Measurements from ENCODE around the gene KCNJ6. TPM values are rescaled to one million over a fixed set of nuclear protein-coding genes. Genes with fewer than 3 reads are reported as not detected.

The KCNJ6 gene
- total RNA-seq, 1 experiment from 2014 or later = not detected

DNA sequence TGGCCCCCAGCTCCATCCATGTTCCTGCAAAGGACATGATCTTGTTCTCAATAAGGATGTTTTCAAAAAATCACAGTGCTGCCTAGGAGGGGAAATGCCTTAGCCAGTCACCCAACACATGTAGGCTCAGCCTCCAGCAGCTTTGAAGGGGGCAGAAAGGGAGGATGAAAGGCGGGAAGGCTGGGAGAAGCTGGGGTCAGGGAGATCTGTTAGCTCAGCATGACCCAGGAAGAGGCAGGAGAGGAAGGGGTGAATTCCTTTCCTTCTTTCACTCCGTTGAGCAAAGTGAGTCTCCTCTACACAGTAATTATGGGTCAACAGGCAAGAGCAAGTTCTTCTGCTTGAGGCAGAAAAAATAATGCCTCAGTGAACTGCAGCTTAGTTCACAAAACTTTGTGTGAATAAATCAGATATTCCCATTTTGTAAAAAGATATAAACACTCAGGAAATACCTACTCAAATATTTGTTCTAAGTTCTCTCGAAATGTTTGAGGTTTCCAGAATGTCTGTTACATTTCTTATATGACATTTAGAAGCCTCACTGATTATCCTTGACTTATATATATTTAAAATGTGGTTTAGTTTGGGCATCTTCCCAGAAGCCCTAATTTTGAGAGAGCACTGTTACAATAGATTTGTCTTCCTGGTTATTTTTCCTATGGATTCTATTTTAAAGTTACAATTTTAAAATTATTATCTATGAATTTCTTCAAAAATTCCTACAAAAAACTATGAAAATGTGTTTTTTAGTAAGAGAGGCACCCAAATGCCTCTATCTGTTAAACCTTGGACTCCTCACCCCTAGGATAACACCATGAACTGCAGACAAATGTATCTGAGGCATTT, 116.8 kb downstream of the KCNJ6 start (continued):
- TF ChIP-seq, protein P1, sequence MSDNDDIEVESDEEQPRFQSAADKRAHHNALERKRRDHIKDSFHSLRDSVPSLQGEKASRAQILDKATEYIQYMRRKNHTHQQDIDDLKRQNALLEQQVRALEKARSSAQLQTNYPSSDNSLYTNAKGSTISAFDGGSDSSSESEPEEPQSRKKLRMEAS (IDR thresholded peaks at IDR 0.05) = no peak
- TF ChIP-seq ZFX (IDR thresholded peaks at IDR 0.05) (no peak), CEBPB (IDR thresholded peaks at IDR 0.05; ENCODE audit: low read depth) (no peak), TCF7L2 (IDR thresholded peaks at IDR 0.05; ENCODE audit: borderline replicate concordance, extremely low read depth, insufficient read depth, insufficient read length) (no peak), SIN3A (IDR thresholded peaks at IDR 0.05; ENCODE audit: low read depth) (no peak), ELF1 (IDR thresholded peaks at IDR 0.05; ENCODE audit: borderline replicate concordance, low read depth) (no peak)
- TF ChIP-seq, protein P2, sequence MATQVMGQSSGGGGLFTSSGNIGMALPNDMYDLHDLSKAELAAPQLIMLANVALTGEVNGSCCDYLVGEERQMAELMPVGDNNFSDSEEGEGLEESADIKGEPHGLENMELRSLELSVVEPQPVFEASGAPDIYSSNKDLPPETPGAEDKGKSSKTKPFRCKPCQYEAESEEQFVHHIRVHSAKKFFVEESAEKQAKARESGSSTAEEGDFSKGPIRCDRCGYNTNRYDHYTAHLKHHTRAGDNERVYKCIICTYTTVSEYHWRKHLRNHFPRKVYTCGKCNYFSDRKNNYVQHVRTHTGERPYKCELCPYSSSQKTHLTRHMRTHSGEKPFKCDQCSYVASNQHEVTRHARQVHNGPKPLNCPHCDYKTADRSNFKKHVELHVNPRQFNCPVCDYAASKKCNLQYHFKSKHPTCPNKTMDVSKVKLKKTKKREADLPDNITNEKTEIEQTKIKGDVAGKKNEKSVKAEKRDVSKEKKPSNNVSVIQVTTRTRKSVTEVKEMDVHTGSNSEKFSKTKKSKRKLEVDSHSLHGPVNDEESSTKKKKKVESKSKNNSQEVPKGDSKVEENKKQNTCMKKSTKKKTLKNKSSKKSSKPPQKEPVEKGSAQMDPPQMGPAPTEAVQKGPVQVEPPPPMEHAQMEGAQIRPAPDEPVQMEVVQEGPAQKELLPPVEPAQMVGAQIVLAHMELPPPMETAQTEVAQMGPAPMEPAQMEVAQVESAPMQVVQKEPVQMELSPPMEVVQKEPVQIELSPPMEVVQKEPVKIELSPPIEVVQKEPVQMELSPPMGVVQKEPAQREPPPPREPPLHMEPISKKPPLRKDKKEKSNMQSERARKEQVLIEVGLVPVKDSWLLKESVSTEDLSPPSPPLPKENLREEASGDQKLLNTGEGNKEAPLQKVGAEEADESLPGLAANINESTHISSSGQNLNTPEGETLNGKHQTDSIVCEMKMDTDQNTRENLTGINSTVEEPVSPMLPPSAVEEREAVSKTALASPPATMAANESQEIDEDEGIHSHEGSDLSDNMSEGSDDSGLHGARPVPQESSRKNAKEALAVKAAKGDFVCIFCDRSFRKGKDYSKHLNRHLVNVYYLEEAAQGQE (IDR thresholded peaks at IDR 0.05; ENCODE audit: low read depth) = no peak

DNA sequence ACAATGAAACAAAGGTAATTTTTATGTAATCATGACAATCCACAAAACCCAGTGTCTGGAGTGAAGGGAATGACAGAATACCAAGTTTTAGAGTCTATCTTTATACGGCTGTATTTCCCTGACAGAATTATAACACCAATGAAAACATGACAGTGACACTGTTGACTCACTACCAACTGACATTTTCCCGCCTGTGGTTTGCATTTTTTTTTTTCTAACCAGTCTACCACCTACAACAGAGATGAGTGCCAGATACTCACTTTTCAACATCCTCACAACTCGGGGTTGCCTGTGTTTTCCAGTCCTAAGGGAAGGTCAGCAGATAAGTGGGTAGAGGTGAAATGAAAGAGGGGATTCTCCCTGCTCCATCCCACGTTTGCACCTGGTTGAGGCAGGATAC, 118.9 kb downstream of the KCNJ6 start:
- no peaks in the 10 kb centered on the region for H3K9me2 ChIP-seq (ENCODE audit: insufficient read depth)
- RAD21 ChIA-PET (ENCODE audit: low non-redundant PET in 1 of 2, low total read pairs in 2 of 2, uncharacterized antibody in 2 of 2, unreplicated experiment in 2 of 2) = no interaction called here
- no peak overlapping the region for H3K4me3 ChIP-seq (replicated peaks in 1 of 2; ENCODE audit: low read depth in 1 of 2, low read length in 2 of 2)
- CTCF ChIA-PET = no interaction called here
- no peak overlapping the region for H2AFZ ChIP-seq (ENCODE audit: low read depth, low read length, poor library complexity, severe bottlenecking)
- H3K36me3 ChIP-seq (ENCODE audit: control insufficient read depth in 1 of 2, insufficient read depth in 2 of 2, low read length in 2 of 2) = no peaks in the 10 kb centered on the region
- BruUV-seq (replicated peaks) = no TSS peak
- peaks cover 15% of the 10 kb centered on the region for H3K27me3 ChIP-seq (ENCODE audit: insufficient read depth, low read length)
- no peak overlapping the region for H3K27ac ChIP-seq (ENCODE audit: low read depth, low read length)
- H3K4me1 ChIP-seq (ENCODE audit: control insufficient read depth in 1 of 2, insufficient read depth in 2 of 2, low read length in 2 of 2) = no peaks in the 10 kb centered on the region
- no peaks in the 10 kb centered on the region for H4K20me1 ChIP-seq (ENCODE audit: insufficient read depth)
- H3K9ac ChIP-seq (ENCODE audit: low read length) = no peak overlapping the region
- POLR2A ChIA-PET = no interaction called here
- H3K79me2 ChIP-seq (ENCODE audit: insufficient read depth, low read length) = no peaks in the 10 kb centered on the region
- DNase-seq (ENCODE audit: low read depth, low spot score) (no peak), ATAC-seq (no peak)
- H3K9me3 ChIP-seq (ENCODE audit: control insufficient read depth in 1 of 2, insufficient read depth in 1 of 2, low read depth in 1 of 2, low read length in 2 of 2) = no peaks in the 10 kb centered on the region
- intact Hi-C loops (cut with micrococcal nuclease) = no loop called here
- H3K4me2 ChIP-seq (ENCODE audit: low read length) = no peak overlapping the region
- TF ChIP-seq, protein P3, sequence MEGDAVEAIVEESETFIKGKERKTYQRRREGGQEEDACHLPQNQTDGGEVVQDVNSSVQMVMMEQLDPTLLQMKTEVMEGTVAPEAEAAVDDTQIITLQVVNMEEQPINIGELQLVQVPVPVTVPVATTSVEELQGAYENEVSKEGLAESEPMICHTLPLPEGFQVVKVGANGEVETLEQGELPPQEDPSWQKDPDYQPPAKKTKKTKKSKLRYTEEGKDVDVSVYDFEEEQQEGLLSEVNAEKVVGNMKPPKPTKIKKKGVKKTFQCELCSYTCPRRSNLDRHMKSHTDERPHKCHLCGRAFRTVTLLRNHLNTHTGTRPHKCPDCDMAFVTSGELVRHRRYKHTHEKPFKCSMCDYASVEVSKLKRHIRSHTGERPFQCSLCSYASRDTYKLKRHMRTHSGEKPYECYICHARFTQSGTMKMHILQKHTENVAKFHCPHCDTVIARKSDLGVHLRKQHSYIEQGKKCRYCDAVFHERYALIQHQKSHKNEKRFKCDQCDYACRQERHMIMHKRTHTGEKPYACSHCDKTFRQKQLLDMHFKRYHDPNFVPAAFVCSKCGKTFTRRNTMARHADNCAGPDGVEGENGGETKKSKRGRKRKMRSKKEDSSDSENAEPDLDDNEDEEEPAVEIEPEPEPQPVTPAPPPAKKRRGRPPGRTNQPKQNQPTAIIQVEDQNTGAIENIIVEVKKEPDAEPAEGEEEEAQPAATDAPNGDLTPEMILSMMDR (IDR thresholded peaks at IDR 0.05 in 2 of 3, conservative IDR thresholded peaks at IDR 0.05 in 1 of 3; ENCODE audit: borderline replicate concordance in 1 of 3, insufficient read depth in 1 of 3, low read depth in 2 of 3, low read length in 2 of 3) = no peak
- TF ChIP-seq SP1 (IDR thresholded peaks at IDR 0.05; ENCODE audit: low read depth) (no peak), FOSL1 (IDR thresholded peaks at IDR 0.05; ENCODE audit: low read depth) (no peak), CEBPB (IDR thresholded peaks at IDR 0.05; ENCODE audit: low read depth) (no peak), EZH2 (IDR thresholded peaks at IDR 0.05) (no peak), SIN3A (IDR thresholded peaks at IDR 0.05; ENCODE audit: low read depth) (no peak), TCF7L2 (IDR thresholded peaks at IDR 0.05; ENCODE audit: borderline replicate concordance, extremely low read depth, insufficient read depth, insufficient read length) (no peak), POLR2A (IDR thresholded peaks at IDR 0.05; ENCODE audit: borderline replicate concordance, extremely low read depth, insufficient read depth, insufficient read length) (no peak), ZNF274 (IDR thresholded peaks at IDR 0.05; ENCODE audit: low read depth, low read length) (no peak), ELF1 (IDR thresholded peaks at IDR 0.05; ENCODE audit: borderline replicate concordance, low read depth) (no peak), YY1 (IDR thresholded peaks at IDR 0.05; ENCODE audit: extremely low read depth, insufficient replicate concordance, low read depth, low read length) (no peak), RAD21 (IDR thresholded peaks at IDR 0.05; ENCODE audit: low read depth) (no peak), ZFX (IDR thresholded peaks at IDR 0.05) (no peak), EZH2phosphoT487 (IDR thresholded peaks at IDR 0.05; ENCODE audit: borderline replicate concordance) (no peak), POLR2AphosphoS5 (IDR thresholded peaks at IDR 0.05; ENCODE audit: low read depth, low read length) (no peak), CBX3 (IDR thresholded peaks at IDR 0.05; ENCODE audit: low read depth) (no peak)
- TF ChIP-seq, protein P4, sequence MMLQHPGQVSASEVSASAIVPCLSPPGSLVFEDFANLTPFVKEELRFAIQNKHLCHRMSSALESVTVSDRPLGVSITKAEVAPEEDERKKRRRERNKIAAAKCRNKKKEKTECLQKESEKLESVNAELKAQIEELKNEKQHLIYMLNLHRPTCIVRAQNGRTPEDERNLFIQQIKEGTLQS (IDR thresholded peaks at IDR 0.05) = no peak
- TF ChIP-seq, protein P1 (IDR thresholded peaks at IDR 0.05) = no peak

Measured in HCT116 (cell line).